ENCODE measurements around the gene KCNS3.

GRCh38 chr2:17876590-17876989 is 1.9 kb upstream of the KCNS3 start:
- TF ChIP-seq EZH2phosphoT487 (conservative IDR thresholded peaks at IDR 0.05; ENCODE audit: low read length) (no peak), CTCF (IDR thresholded peaks at IDR 0.05; ENCODE audit: insufficient read depth, low read length, poor library complexity, severe bottlenecking) (no peak)

Data from SU-DHL-6 (cell line).